ENCODE results near the gene IGHMBP2. TPM values are rescaled to one million over a fixed set of nuclear protein-coding genes. Genes with fewer than 3 reads are reported as not detected.

Gene IGHMBP2
- total and polyA plus RNA-seq, 2 of the 8 experiments (the other 6 are each of a cell fraction or from before 2014, with no cell fraction given), result 8.4 to 17.6 TPM

- Histone ChIP-seq H4K8ac (ENCODE audit: extremely low read depth, insufficient read depth, low read length) (no peak overlapping the region), H3K27me3 (replicated peaks in 1 of 4; ENCODE audit: control insufficient read depth in 3 of 4, extremely low read depth in 1 of 4, insufficient read depth in 3 of 4, low read length in 3 of 4) (no peaks in the 10 kb centered on the region; a peak in 2 of 7 replicates), H4K5ac (ENCODE audit: insufficient read length, low read depth, low read length) (no peak overlapping the region), H3K56ac (replicated peaks; ENCODE audit: insufficient read length, low read depth, low read length) (no peak overlapping the region), H2AK5ac (ENCODE audit: low read depth, low read length) (no peak overlapping the region), H3K14ac (ENCODE audit: insufficient read length) (no peak overlapping the region), H4K20me1 (replicated peaks in 1 of 2; ENCODE audit: control insufficient read depth in 1 of 2, insufficient read depth in 2 of 2, low read length in 2 of 2) (no peaks in the 10 kb centered on the region), H3K9me3 (ENCODE audit: insufficient read depth in 2 of 2, low read depth in 1 of 2, low read length in 1 of 2) (peaks cover 0 to 5% of the 10 kb centered on the region in 2 experiments; a peak in 1 of 4 replicates), H3K36me3 (ENCODE audit: control insufficient read depth in 2 of 4, insufficient read depth in 4 of 4, low read length in 3 of 4) (no peaks in the 10 kb centered on the region), H3K4me3 (ENCODE audit: extremely low read depth in 1 of 4, insufficient read depth in 2 of 4, low read depth in 3 of 4, low read length in 4 of 4) (no peak overlapping the region), H4K91ac (replicated peaks; ENCODE audit: insufficient read length, low read length) (no peak overlapping the region), H2AFZ (ENCODE audit: low read length) (no peak overlapping the region), H2BK120ac (replicated peaks; ENCODE audit: low read depth, low read length) (no peak overlapping the region), H2BK5ac (ENCODE audit: low read depth, low read length) (no peak overlapping the region), H2BK15ac (ENCODE audit: low read length) (no peak overlapping the region), H3K18ac (ENCODE audit: extremely low read depth, low read length) (no peak overlapping the region), H2BK12ac (ENCODE audit: low read depth, low read length) (no peak overlapping the region), H3K79me1 (ENCODE audit: low read depth, low read length) (no peaks in the 10 kb centered on the region), H3K79me2 (ENCODE audit: control insufficient read depth in 1 of 2, insufficient read depth in 2 of 2, low read length in 2 of 2) (no peaks in the 10 kb centered on the region), H3K4ac (replicated peaks; ENCODE audit: insufficient read length, low read depth, low read length) (no peak overlapping the region), H2BK20ac (ENCODE audit: low read length) (no peak overlapping the region), H3K4me2 (ENCODE audit: insufficient read depth in 1 of 2, low read depth in 2 of 2, low read length in 2 of 2) (no peak overlapping the region), H3K23me2 (ENCODE audit: low read depth, low read length) (no peaks in the 10 kb centered on the region), H3K4me1 (replicated peaks in 1 of 4; ENCODE audit: control insufficient read depth in 3 of 4, insufficient read depth in 4 of 4, low read length in 3 of 4) (peaks cover 0 to 3% (median 1%) of the 10 kb centered on the region in 4 experiments; a peak in 1 of 7 replicates), H3K23ac (ENCODE audit: insufficient read length) (no peak overlapping the region), H3K9ac (replicated peaks in 1 of 4; ENCODE audit: extremely low read depth in 1 of 4, low read depth in 3 of 4, low read length in 3 of 4) (no peak overlapping the region), H3K27ac (ENCODE audit: low read depth, low read length) (no peak overlapping the region)
- ChIA-PET POLR2A (ENCODE audit: partially characterized antibody) (no interaction called here), CTCF (ENCODE audit: partially characterized antibody) (interaction anchor here (1.0 to 1.8 kb wide), 2 partner anchors 13 to 24 kb away, joined by 3 to 4 read pairs; no protein-coding TSS in a partner anchor)
- no peak for FAIRE-seq
- no peak for DNase-seq (ENCODE audit: low read depth in 1 of 2, low spot score in 2 of 2)
- WGBS, 2 experiments (ENCODE audit: extremely low coverage in 1 of 2, insufficient coverage in 1 of 2, insufficient read length in 1 of 2, insufficient replicate concordance in 2 of 2, low coverage in 1 of 2, low lambda C conversion rate in 2 of 2, missing lambda C conversion rate in 1 of 2), result 96% methylated on average over 3 of the region's 4 CpGs; no CpG with 5 or more reads in 1 of the 2 experiments
- TF ChIP-seq EP300 (IDR thresholded peaks at IDR 0.05; ENCODE audit: borderline replicate concordance in 1 of 2, low read depth in 2 of 2, low read length in 2 of 2) (no peak), GTF2F1 (IDR thresholded peaks at IDR 0.05; ENCODE audit: borderline replicate concordance, low read depth, low read length) (no peak), TAF7 (optimal IDR thresholded peaks at IDR 0.05; ENCODE audit: borderline replicate concordance, low read depth, low read length) (no peak), JUN (IDR thresholded peaks at IDR 0.05; ENCODE audit: low read depth, low read length) (no peak), BCL11A (IDR thresholded peaks at IDR 0.05; ENCODE audit: low read depth in 2 of 2, low read length in 2 of 2) (no peak), POLR2A (IDR thresholded peaks at IDR 0.05; ENCODE audit: control extremely low read depth in 1 of 2, low read depth in 2 of 2, low read length in 2 of 2) (no peak), CHD1 (IDR thresholded peaks at IDR 0.05; ENCODE audit: low read depth, low read length) (no peak)
Observed at GRCh38 chr11:68976563-68976962, 72.9 kb downstream of the IGHMBP2 start.

All from H1 (cell line).